GM21619 (cell line): ENCODE data around the gene FBXO21.
"Not testable (repeated sequence)": the region's sequence is repeated elsewhere in the genome, so short reads cannot be mapped to it uniquely, and the experiment has no call there.

Experiments
- ATAC-seq: cut with Tn5 transposase; IDR thresholded peaks from one replicate; pipeline ENCODE4 v1.9.1; 2021; ENCODE audit not compliant: unreplicated experiment

Gene FBXO21

GRCh38 chr12:117109943-117110635, 80.2 kb downstream of the FBXO21 start:
- no peak for ATAC-seq

- no peak for ATAC-seq
Observed at GRCh38 chr12:117105902-117106301, 84.4 kb downstream of the FBXO21 start.

DNA sequence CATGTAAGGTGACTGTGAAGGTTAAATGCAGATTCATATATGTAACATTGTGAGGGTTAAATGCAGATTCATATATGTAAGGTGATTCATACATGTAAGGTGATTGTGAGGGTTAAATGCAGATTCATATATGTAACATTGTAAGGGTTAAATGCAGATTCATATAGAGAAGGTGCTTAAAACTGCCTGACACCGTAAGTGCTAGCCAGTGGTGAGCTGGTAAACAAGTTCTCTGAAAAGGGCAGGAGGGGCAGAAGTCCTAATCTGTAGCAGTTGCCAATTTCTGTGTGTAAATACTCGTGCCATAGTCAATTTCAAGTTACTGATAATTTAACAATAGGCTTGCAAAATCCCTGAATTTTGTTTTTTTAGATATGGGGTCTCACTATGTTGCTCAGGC, 86.3 kb downstream of the FBXO21 start:
- ATAC-seq, result not testable (repeated sequence)

DNA sequence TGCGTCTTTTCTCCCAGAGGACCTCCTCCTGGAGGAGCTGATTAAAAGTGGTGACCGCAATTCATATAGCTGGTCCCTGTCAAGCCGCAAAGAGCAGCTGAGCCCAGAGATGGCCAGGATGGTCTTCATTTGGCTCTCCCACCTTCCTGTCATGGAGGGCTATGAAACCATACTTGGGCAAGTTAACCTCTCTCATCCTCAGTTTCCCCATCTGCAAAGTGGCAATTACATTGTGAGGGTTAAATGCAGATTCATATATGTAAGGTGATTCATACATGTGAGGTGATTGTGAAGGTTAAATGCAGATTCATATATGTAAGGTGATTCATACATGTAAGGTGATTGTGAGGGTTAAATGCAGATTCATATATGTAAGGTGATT, 87.5 kb downstream of the FBXO21 start:
- ATAC-seq, result no peak

- ATAC-seq, result no peak
Observed at GRCh38 chr12:117101953-117102799, 88.1 kb downstream of the FBXO21 start.

DNA sequence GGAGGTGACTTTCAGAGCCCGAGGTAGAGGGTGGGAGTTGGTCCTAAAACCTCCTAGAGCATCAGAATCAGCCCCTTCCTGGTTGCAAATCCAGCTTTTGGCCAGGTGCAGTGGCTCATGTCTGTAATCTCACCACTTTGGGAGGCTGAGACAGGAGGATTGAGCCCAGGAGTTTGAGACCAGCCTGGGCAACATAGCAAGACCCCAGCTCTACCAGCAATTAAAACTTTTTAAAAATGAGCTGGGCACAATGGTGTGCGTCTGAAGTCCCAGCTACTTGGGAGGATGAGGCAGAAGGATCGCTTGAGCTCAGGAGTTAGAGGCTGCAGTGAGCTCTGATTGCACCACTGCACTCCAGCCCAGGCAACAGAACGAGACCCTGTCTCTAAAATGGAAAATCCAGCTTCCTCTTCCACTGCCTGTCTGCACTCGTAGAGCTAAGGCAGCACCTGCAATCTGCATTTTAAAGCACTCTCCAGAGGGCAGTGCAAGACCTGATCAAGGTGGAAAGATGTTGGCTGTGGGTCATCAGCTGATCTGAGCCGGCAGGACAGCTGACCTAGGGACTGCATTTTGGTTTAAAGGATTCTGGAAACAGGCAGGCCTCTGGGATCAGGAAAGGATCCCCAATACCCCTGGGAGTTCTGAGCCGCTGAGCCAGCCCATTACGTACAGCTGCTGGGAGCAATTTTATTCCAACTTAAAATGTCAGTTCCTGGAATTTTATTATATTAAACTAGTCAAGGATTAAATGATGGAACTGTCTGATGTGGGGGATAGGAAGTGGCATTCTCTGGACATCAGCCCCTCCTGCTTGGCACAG, 89.2 kb downstream of the FBXO21 start:
- ATAC-seq, result no peak

DNA sequence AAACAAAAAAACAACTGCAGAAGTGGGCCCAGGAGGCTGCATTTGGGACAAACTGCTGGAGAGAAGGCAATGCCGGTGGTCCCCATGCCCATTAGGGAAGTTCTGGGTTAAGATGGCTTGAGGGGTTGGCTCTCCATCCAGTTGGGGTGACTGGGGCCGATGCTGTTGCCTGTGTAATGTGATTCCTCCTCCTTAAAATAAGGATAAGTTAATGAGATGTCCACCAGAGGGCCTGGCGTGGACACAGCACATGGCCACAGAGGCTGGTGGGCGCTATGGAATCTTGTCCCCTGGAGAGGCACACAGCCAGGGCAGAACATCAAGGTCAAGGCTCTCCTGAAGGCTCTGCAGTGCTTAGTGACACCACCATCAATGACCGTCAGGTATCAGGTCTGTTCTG, 90.0 kb downstream of the FBXO21 start:
- no peak for ATAC-seq

- ATAC-seq, result peak; percentile 46
Observed at GRCh38 chr12:117098361-117099217, 91.7 kb downstream of the FBXO21 start.

DNA sequence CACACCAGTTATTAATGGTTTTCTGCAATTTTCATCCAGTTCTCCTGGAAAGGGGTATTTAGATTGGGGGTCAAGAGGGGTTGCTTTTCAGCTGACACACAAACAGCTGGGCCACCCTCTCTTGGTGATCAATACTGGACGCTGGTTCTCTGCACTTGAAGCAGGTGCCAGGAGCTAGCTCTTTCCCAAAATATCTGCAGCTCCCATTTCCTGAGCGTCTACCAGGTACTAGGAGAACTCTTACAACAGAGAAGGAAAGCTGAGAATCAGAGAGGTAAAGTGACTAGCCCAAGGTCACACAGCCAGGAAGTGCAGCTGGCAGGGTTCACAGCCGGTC, 92.3 kb downstream of the FBXO21 start:
- no peak for ATAC-seq

GRCh38 chr12:117097159-117097558, 93.1 kb downstream of the FBXO21 start:
- ATAC-seq, result no peak

DNA sequence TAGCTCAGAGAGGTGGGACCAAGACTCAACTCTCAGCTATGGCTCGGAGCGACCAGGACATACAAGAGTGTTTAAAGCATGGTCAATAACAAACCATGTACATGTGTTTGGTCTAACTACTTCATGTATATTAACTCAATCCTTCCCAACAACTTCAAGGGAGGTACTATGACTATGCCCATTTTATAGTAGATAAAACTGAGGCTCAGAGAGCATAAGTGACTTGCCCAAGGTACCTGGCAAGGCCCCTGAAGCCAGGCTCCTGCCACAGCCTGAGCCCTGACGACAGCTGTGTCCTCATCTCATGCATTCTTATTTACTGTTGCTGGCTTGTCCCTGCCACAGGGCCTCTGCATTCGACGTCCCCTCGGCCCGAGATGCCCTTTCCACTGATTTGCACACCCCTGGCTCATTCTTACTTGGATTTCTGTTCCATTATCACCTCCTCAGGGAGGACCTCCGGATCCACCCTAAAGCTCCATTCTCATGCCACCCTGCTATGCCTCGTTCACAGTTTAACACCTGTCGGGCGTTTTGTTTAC, 93.7 kb downstream of the FBXO21 start:
- ATAC-seq, result no peak

DNA sequence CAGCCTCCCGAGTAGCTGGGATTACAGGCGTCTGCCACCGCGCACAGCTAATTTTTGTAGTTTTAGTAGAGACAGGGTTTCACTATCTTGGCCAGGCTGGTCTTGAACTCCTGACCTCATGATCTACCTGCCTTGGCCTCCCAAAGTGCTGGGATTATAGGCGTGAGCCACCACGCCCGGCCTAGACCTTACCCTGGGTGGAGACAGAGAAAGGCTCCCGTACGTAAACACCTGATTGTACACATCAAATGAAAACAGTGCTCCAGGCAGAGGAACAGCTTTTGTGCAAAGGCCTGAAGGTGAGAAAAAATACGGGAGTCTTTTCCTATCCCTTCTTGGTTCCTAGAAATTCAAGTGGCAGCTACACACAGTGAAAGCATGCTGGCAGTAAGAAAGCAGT, 95.1 kb downstream of the FBXO21 start:
- ATAC-seq, result not testable (repeated sequence)

DNA sequence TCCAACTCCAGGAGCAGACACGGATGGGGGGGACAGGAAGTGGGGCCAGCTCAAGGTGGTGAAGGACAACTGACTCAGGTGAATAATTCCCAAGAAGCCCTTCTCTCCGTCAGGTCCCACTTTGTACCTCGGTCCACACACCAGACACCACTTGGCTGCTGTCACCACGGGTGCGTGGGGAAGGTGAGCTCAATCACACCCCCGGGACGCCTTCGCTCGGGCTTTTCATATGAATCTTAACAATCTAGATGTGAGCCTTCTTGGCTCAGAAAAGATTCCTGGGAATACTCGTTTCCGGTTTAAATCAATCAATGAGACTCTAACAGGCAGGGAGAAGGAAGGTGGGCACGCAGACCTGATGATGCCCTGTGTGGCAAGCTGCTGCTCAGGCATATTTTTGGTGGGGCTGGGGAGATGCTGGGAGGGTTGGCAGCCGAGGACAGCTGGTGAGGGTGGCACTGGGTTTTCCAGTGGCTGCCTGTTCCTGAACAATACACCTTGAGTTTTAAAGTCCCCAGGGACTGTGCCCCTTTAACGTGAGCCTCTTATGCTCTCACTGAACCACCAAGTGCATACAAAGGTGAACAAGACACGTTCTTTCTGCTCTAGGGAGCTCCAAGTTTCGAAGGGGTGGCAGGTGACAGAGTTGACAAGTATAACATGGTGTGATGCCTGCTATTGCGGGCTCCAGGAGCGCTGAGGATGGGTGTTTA, 96.2 kb downstream of the FBXO21 start:
- no peak for ATAC-seq

DNA sequence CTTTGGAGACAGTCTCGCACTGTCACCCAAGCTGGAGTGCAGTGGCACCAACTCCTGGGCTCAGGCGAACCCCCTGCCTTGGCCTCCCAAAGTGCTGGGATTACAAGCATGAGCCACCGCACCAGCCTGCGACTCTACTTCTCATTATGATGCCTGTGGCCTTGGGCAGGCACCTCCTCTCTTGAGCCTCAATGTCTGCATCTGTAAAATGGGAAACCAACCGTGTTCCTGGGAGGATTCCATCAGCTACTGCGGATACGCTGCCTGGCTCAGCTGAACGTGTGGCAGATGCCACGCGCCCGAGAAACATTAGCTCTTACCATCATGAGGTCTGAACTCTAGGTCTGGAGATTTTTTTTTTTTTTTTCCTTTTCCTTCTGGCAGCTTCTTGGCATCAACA, 96.8 kb downstream of the FBXO21 start:
- ATAC-seq, result no peak

GRCh38 chr12:117092886-117093285, 97.4 kb downstream of the FBXO21 start:
- no peak for ATAC-seq

DNA sequence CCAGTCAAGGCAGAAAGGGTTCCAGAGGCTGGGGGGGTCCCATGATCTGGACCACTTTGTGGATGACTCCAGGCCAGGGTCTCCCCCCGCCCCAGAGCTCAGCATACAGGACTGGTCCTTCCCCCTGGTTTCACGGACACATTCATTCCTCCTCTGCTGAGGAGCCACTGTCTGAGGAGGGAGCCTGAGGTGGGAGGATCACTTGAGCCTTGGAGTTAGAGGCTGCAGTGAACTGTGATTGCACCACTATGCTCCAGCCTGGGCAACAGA, 97.8 kb downstream of the FBXO21 start:
- no peak for ATAC-seq
